Breast epithelium (tissue), 3 donors: ENCODE results near the gene MSN.

Source experiments
- POLR2A ChIP-seq: fragments of 450-650 bp; IDR thresholded peaks from one replicate; pipeline ENCODE4 v1.6.1; 2016; ENCODE audit warnings: antibody characterized with exemption, mild to moderate bottlenecking, moderate library complexity
- TF ChIP-seq, protein P1 (sequence below), 3 donors: fragments of 450-650 bp; IDR thresholded peaks; one replicate each; pipeline ENCODE4 v1.5.1; 2016 to 2017; ENCODE audit warnings: antibody characterized with exemption in 3 of 3, mild to moderate bottlenecking in 3 of 3, moderate library complexity in 3 of 3

DNA sequence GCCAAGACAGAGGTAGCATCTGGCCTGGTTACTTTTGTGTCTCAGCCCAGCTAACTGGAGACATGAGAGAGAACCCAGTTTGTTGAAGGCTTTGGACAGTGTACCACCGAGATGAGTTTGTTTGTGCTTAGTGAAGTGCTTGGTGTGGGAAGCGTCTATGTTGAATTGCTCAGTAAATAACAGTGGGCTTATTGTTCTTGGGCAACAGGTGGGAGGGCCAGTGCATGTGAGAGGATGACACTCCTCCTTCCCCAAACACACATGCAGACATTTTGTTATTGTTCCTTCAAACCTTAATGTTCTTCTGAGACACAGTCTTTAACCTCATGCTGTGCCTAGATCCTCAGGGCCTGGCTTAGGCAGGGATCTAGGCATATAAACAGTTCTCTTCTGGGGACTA, 39.7 kb downstream of the MSN start:
- TF ChIP-seq, protein P1, sequence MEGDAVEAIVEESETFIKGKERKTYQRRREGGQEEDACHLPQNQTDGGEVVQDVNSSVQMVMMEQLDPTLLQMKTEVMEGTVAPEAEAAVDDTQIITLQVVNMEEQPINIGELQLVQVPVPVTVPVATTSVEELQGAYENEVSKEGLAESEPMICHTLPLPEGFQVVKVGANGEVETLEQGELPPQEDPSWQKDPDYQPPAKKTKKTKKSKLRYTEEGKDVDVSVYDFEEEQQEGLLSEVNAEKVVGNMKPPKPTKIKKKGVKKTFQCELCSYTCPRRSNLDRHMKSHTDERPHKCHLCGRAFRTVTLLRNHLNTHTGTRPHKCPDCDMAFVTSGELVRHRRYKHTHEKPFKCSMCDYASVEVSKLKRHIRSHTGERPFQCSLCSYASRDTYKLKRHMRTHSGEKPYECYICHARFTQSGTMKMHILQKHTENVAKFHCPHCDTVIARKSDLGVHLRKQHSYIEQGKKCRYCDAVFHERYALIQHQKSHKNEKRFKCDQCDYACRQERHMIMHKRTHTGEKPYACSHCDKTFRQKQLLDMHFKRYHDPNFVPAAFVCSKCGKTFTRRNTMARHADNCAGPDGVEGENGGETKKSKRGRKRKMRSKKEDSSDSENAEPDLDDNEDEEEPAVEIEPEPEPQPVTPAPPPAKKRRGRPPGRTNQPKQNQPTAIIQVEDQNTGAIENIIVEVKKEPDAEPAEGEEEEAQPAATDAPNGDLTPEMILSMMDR (IDR thresholded peaks at IDR 0.05) = no peak
- TF ChIP-seq POLR2A = no peak
